B cell (primary cell): ENCODE data around the gene DCAF15. TPM values are rescaled to one million over a fixed set of nuclear protein-coding genes. Genes with fewer than 3 reads are reported as not detected.

Source experiments
- ATAC-seq: fragments of 200-7000 bp; cut with Tn5 transposase; one replicate; pipeline ENCODE4 v1.10.0; 2021; ENCODE audit warnings: low read depth, mild to moderate bottlenecking, moderate number of reproducible peaks, moderate library complexity
- CTCF ChIA-PET: fragments of 350-600 bp; sonication (Branson Sonifier 250); formaldehyde crosslinking; loops from one replicate; lab custom pipeline; 2021; ENCODE audit warnings: antibody characterized with exemption, inconsistent platforms; lab: Charles Lee
- POLR2A ChIA-PET: fragments of 350-600 bp; sonication (Branson Sonifier 250); formaldehyde crosslinking; loops from one replicate; lab custom pipeline; 2021; ENCODE audit warnings: antibody characterized with exemption; lab: Charles Lee
- DNase-seq: peaks from one replicate; pipeline ENCODE4 v3.0.0; 2013
- H2AFZ ChIP-seq: 2 replicates; pipeline ENCODE4 v1.6.1; 2012; ENCODE audit warnings: mild to moderate bottlenecking, low read depth, low read length; ENCODE audit not compliant: insufficient read depth, poor library complexity, severe bottlenecking
- H3K27ac ChIP-seq, 2 donors: 1 replicate in 1 of 2; 2 replicates in 1 of 2; pipeline ENCODE4 v1.5.1; 2012 to 2013; ENCODE audit warnings: low read length in 2 of 2, mild to moderate bottlenecking in 2 of 2, moderate library complexity in 1 of 2
- H3K27me3 ChIP-seq, 4 experiments: fragments of 200-600 bp in 1 of 4; sonication (generic) in 1 of 4; replicated peaks in 1 of 4; 1 replicate in 2 of 4; 2 replicates in 2 of 4; pipeline versions ENCODE4 v1.6.1 to v1.7.0; 2013 to 2016; ENCODE audit warnings: low read length in 3 of 4, mild to moderate bottlenecking in 2 of 4, mixed read lengths in 1 of 4, moderate library complexity in 1 of 4; ENCODE audit not compliant: insufficient read depth in 4 of 4, control insufficient read depth in 3 of 4; ENCODE audit errors: control extremely low read depth in 1 of 4
- H3K36me3 ChIP-seq, 2 experiments: replicated peaks in 1 of 2; 1 replicate in 1 of 2; 2 replicates in 1 of 2; pipeline versions ENCODE4 v1.6.1 to v1.7.1; 2013; ENCODE audit warnings: low read length in 1 of 2; ENCODE audit not compliant: insufficient read depth in 2 of 2, control insufficient read depth in 1 of 2; ENCODE audit errors: control extremely low read depth in 1 of 2, extremely low read depth in 1 of 2
- H3K4me1 ChIP-seq, 2 donors: fragments of 200-600 bp in 1 of 2; sonication (generic) in 1 of 2; 1 replicate in 1 of 2; 2 replicates in 1 of 2; pipeline versions ENCODE4 v1.5.1 to v1.6.1; 2013 to 2017; ENCODE audit warnings: low read length in 2 of 2; ENCODE audit not compliant: control insufficient read depth in 2 of 2, insufficient read depth in 2 of 2
- H3K4me2 ChIP-seq: replicated peaks from 2 replicates; pipeline ENCODE3; 2012; ENCODE audit warnings: mild to moderate bottlenecking, low read depth, low read length; ENCODE audit not compliant: poor library complexity, severe bottlenecking
- H3K4me3 ChIP-seq, 5 experiments: fragments of 200-600 bp in 1 of 5; sonication (generic) in 1 of 5; 1 replicate in 3 of 5; 2 replicates in 2 of 5; pipeline versions ENCODE4 v1.5.1 to v1.7.0; 2011 to 2016; ENCODE audit warnings: low read length in 4 of 5, mild to moderate bottlenecking in 4 of 5, low read depth in 2 of 5, control low read depth in 1 of 5, moderate library complexity in 1 of 5; ENCODE audit not compliant: insufficient read depth in 1 of 5; ENCODE audit errors: control extremely low read depth in 1 of 5, extremely low read depth in 1 of 5
- H3K79me2 ChIP-seq: fragments of 200-600 bp; sonication (generic); one replicate; pipeline ENCODE4 v1.6.0; 2016; ENCODE audit warnings: low read length; ENCODE audit not compliant: control insufficient read depth, insufficient read depth
- H3K9ac ChIP-seq: fragments of 200-600 bp; sonication (generic); 2 replicates; pipeline ENCODE4 v1.6.1; 2017; ENCODE audit warnings: mild to moderate bottlenecking, low read length, moderate library complexity
- H3K9me3 ChIP-seq, 3 donors: one replicate each; pipeline versions ENCODE4 v1.6.1 to v1.7.1; 2013; ENCODE audit warnings: low read length in 2 of 3; ENCODE audit not compliant: control insufficient read depth in 2 of 3, insufficient read depth in 1 of 3; ENCODE audit errors: control extremely low read depth in 1 of 3
- H4K20me1 ChIP-seq: 2 replicates; pipeline ENCODE4 v1.6.0; 2012; ENCODE audit warnings: mild to moderate bottlenecking, low read length; ENCODE audit not compliant: insufficient read depth, control insufficient read depth, poor library complexity, severe bottlenecking
- H3K27ac Mint-ChIP-seq: one replicate; pipeline ENCODE4 v1.8.0; 2021; ENCODE audit warnings: mixed read lengths
- H3K27me3 Mint-ChIP-seq: one replicate; pipeline ENCODE4 v1.8.0; 2021; ENCODE audit warnings: mixed read lengths
- H3K4me1 Mint-ChIP-seq: one replicate; pipeline ENCODE4 v1.8.0; 2021; ENCODE audit warnings: mixed read lengths
- H3K4me3 Mint-ChIP-seq: one replicate; pipeline ENCODE4 v1.8.0; 2021; ENCODE audit warnings: mixed read lengths
- H3K9me3 Mint-ChIP-seq: one replicate; pipeline ENCODE4 v1.8.0; 2022; ENCODE audit warnings: mixed read lengths; ENCODE audit not compliant: insufficient read depth
- EZH2 ChIP-seq: IDR thresholded peaks from 2 replicates; pipeline ENCODE4 v1.6.1; 2012; ENCODE audit warnings: borderline replicate concordance, low read depth, mild to moderate bottlenecking, moderate library complexity, low read length; ENCODE audit not compliant: insufficient read depth, poor library complexity, severe bottlenecking
- WGBS: methylation state at CpG from one replicate; pipeline ENCODE4 v1.1.5; 2013; ENCODE audit warnings: missing lambda C conversion rate; ENCODE audit not compliant: insufficient coverage; 5-methylcytosine and 5-hydroxymethylcytosine counted together
- intact Hi-C: fragments of 100-400 bp; cut with micrococcal nuclease; formaldehyde crosslinking; loops from one replicate; pipeline ENCODE4 v1.10.0; 2022
- polyA plus RNA-seq: library from polyadenylated mRNA; depleted of rRNA; stranded (reverse); fragments of >200 nt; gene quantifications from 2 replicates; pipeline ENCODE4 v1.2.3, GENCODE V29; 2012
- total RNA-seq, 2 donors: library from RNA; stranded (reverse); fragments of 120-200 nt in 1 of 2; gene quantifications; 1 replicate in 1 of 2; 2 replicates in 1 of 2; pipeline versions ENCODE4 v1.2.3 to v1.2.4, GENCODE V29; 2013 to 2022
- TF ChIP-seq, protein P1 (sequence below): fragments of 200-600 bp; IDR thresholded peaks from one replicate; pipeline ENCODE4 v1.8.0; 2022; ENCODE audit warnings: antibody characterized with exemption, mild to moderate bottlenecking

Gene DCAF15
- total and polyA plus RNA-seq, 2 donors (not counting 1 experiment from before 2014, with no cell fraction given): 116 to 157 TPM

DNA sequence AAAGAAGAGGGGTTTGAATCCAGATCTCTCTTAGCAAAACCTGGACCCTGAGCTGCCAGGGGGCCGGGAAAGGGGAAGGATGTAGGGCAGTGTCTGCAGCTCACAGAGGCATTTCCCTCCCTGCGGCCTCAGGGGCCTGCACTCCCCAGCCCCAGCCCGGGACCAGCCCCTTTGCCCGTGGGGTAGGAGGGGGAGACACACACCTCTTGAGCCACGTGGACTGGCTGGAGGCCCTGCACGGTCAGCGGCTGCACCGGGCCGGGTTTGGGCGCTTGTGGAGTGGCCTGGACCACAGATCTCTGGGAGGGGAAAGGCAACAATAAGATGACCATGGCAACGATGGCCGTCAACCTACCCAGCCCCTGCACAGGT is 26.9 kb downstream of the DCAF15 start:
- 17% methylated on average over 11 of the region's 12 CpGs for WGBS
- CTCF ChIA-PET: interaction anchor here (1.0 to 2.2 kb wide), 5 partner anchors 9 to 69 kb away, joined by 3 to 6 read pairs (median 5); partner anchors contain the start of gene DCAF15
- POLR2A ChIA-PET: interaction anchor here (1.2 to 1.3 kb wide), 2 partner anchors 27 to 52 kb away, joined by 3 read pairs; partner anchors contain the start of genes IL27RA and RFX1

DNA sequence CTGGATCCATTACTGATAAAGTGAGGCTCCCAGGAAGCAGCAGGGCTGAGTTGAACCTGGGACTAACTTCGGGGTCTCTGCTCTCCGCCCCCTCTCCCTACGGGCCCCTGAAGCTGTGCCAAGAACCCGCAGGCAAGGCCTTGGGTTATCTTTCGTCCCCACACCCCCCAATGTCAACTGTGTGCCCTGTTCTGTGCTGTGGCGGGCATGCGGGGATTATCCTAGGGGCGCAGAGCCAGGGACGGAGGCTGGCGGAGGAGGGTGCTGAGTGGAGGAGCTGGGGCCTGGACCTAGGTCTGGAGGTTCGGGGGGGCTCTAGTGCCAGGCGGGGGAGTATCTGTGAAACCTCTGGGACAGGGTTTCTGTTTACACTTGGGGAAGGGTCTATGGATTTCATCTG is 27.4 kb downstream of the DCAF15 start:
- DNase-seq (no peak), ATAC-seq (no peak)
- no peaks in the 10 kb centered on the region for H4K20me1 ChIP-seq
- Mint-ChIP-seq H3K4me1 (peaks cover 46% of the 10 kb centered on the region), H3K4me3 (peak overlapping the region; percentile 56), H3K27me3 (no peaks in the 10 kb centered on the region), H3K27ac (peak overlapping the region; percentile 65), H3K9me3 (no peaks in the 10 kb centered on the region)
- intact Hi-C loops: no loop called here
- H3K4me2 ChIP-seq: peak overlapping the region; percentile 94
- H3K36me3 ChIP-seq: peaks cover 0 to 3% of the 10 kb centered on the region in 2 experiments
- no peak for TF ChIP-seq EZH2
- TF ChIP-seq, protein P1, sequence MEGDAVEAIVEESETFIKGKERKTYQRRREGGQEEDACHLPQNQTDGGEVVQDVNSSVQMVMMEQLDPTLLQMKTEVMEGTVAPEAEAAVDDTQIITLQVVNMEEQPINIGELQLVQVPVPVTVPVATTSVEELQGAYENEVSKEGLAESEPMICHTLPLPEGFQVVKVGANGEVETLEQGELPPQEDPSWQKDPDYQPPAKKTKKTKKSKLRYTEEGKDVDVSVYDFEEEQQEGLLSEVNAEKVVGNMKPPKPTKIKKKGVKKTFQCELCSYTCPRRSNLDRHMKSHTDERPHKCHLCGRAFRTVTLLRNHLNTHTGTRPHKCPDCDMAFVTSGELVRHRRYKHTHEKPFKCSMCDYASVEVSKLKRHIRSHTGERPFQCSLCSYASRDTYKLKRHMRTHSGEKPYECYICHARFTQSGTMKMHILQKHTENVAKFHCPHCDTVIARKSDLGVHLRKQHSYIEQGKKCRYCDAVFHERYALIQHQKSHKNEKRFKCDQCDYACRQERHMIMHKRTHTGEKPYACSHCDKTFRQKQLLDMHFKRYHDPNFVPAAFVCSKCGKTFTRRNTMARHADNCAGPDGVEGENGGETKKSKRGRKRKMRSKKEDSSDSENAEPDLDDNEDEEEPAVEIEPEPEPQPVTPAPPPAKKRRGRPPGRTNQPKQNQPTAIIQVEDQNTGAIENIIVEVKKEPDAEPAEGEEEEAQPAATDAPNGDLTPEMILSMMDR: no peak
- H3K27me3 ChIP-seq: peaks cover 0 to 7% (median 0%) of the 10 kb centered on the region in 4 experiments
- CTCF ChIA-PET: interaction anchor here (1.0 to 2.2 kb wide), 3 partner anchors 27 to 68 kb away, joined by 5 to 6 read pairs (median 6); partner anchors contain the start of gene DCAF15
- no peak overlapping the region for H2AFZ ChIP-seq
- WGBS: 70% methylated on average over 8 of the region's 12 CpGs
- no peak overlapping the region for H3K27ac ChIP-seq
- POLR2A ChIA-PET: interaction anchor here (1.2 to 1.3 kb wide), 2 partner anchors 27 to 52 kb away, joined by 3 read pairs; partner anchors contain the start of genes IL27RA and RFX1
- no peaks in the 10 kb centered on the region for H3K9me3 ChIP-seq
- peak overlapping the region in 2 of 5 experiments; percentile 48 to 65 for H3K4me3 ChIP-seq
- H3K79me2 ChIP-seq: peaks cover 3% of the 10 kb centered on the region
- H3K9ac ChIP-seq: peak overlapping the region; percentile 51
- peaks cover 39 to 63% of the 10 kb centered on the region in 2 donors for H3K4me1 ChIP-seq

More for the DNA sequence above, 26.9 kb downstream of the DCAF15 start:
- Mint-ChIP-seq H3K27ac (peak overlapping the region; percentile 56), H3K4me3 (peak overlapping the region; percentile 56), H3K4me1 (peaks cover 45% of the 10 kb centered on the region), H3K9me3 (no peaks in the 10 kb centered on the region), H3K27me3 (no peaks in the 10 kb centered on the region)
- ATAC-seq (no peak), DNase-seq (peak; percentile 47)
- Histone ChIP-seq H3K4me2 (peak overlapping the region; percentile 94), H3K27me3 (peaks cover 0 to 7% (median 0%) of the 10 kb centered on the region in 4 experiments), H3K4me3 (peak overlapping the region in 4 of 5 experiments; percentile 31 to 65 (median 48)), H4K20me1 (no peaks in the 10 kb centered on the region), H2AFZ (peak overlapping the region; percentile 73), H3K9me3 (no peaks in the 10 kb centered on the region), H3K79me2 (peaks cover 3% of the 10 kb centered on the region), H3K36me3 (peaks cover 0 to 5% of the 10 kb centered on the region in 2 experiments), H3K4me1 (peaks cover 35 to 59% of the 10 kb centered on the region in 2 donors), H3K27ac (peak overlapping the region in 1 of 2 donors; percentile 43), H3K9ac (peak overlapping the region; percentile 51)
- TF ChIP-seq, protein P1: no peak
- TF ChIP-seq EZH2: no peak
- intact Hi-C loops: no loop called here
